Endothelial cell of umbilical vein (primary cell): ENCODE results near the gene HDAC4. TPM values are rescaled to one million over a fixed set of nuclear protein-coding genes. Genes with fewer than 3 reads are reported as not detected.

Experiments used
- BruUV-seq: library from RNA; stranded (reverse); fragments of 400-500 nt; replicated peaks from 2 replicates; lab custom pipeline; 2021; lab: Mats Ljungman, UMichigan
- CTCF ChIA-PET: fragments of 300-600, 350-600 bp; sonication (Branson Sonifier 250); formaldehyde crosslinking; loops from one replicate; lab custom pipeline; 2021; ENCODE audit warnings: antibody characterized with exemption, inconsistent platforms; lab: Charles Lee
- POLR2A ChIA-PET: fragments of 300-600, 350-600 bp; sonication (Branson Sonifier 250); formaldehyde crosslinking; loops from one replicate; lab custom pipeline; 2021; ENCODE audit warnings: antibody characterized with exemption, inconsistent platforms; lab: Charles Lee
- DNase-seq: peaks from one replicate; pipeline ENCODE4 v3.0.0-alpha.2; 2011; ENCODE audit warnings: low read depth, low spot score
- FAIRE-seq: peaks from 2 replicates; lab custom pipeline; 2011; peaks lifted over from hg19 to GRCh38; lab: Jason Lieb, UNC
- H2AFZ ChIP-seq: 2 replicates; pipeline ENCODE4 v1.6.0; 2012; ENCODE audit warnings: low read depth, low read length, control low read depth, inconsistent platforms
- H3K27ac ChIP-seq: 2 replicates; pipeline ENCODE4 v1.5.1; 2011; ENCODE audit warnings: low read depth, mild to moderate bottlenecking, control low read depth, low read length, moderate library complexity; ENCODE audit not compliant: insufficient read depth
- H3K27me3 ChIP-seq, 2 experiments: 2 replicates each; pipeline versions ENCODE4 v1.6.0 to v1.6.1; 2011; ENCODE audit warnings: low read length in 2 of 2, mixed read lengths in 1 of 2; ENCODE audit not compliant: control insufficient read depth in 2 of 2, insufficient read depth in 2 of 2
- H3K36me3 ChIP-seq, 2 experiments: 2 replicates in 1 of 2; 3 replicates in 1 of 2; pipeline ENCODE4 v1.5.1; 2011; ENCODE audit warnings: low read length in 2 of 2, mild to moderate bottlenecking in 1 of 2, moderate library complexity in 1 of 2; ENCODE audit not compliant: control insufficient read depth in 2 of 2, insufficient read depth in 2 of 2; ENCODE audit errors: extremely low read depth in 1 of 2
- H3K4me1 ChIP-seq: 3 replicates; pipeline ENCODE4 v1.5.1; 2011; ENCODE audit warnings: mild to moderate bottlenecking, low read length; ENCODE audit not compliant: control insufficient read depth, insufficient read depth; ENCODE audit errors: extremely low read depth
- H3K4me2 ChIP-seq: 2 replicates; pipeline ENCODE4 v1.6.1; 2011; ENCODE audit warnings: low read length, control low read depth, mixed read lengths; ENCODE audit not compliant: insufficient read depth
- H3K4me3 ChIP-seq, 3 experiments: fragments of 200-600 bp in 1 of 3; sonication (generic), shearing (Covaris generic) in 1 of 3; replicated peaks in 1 of 3; 2 replicates each; pipeline ENCODE4 v1.5.1; 2011 to 2016; ENCODE audit warnings: control low read depth in 3 of 3, low read length in 3 of 3, mild to moderate bottlenecking in 2 of 3, inconsistent platforms in 1 of 3, low read depth in 1 of 3, moderate library complexity in 1 of 3; ENCODE audit not compliant: insufficient read depth in 1 of 3
- H3K79me2 ChIP-seq: 2 replicates; pipeline ENCODE4 v1.6.0; 2012; ENCODE audit warnings: low read length, inconsistent platforms; ENCODE audit not compliant: control insufficient read depth, insufficient read depth
- H3K9ac ChIP-seq: replicated peaks from 2 replicates; pipeline ENCODE3; 2011; ENCODE audit warnings: low read length, control low read depth; ENCODE audit not compliant: insufficient read depth; ENCODE audit errors: extremely low read depth
- H3K9me1 ChIP-seq: replicated peaks from 3 replicates; pipeline ENCODE4 v1.6.0; 2011; ENCODE audit warnings: mild to moderate bottlenecking, low read length; ENCODE audit not compliant: control insufficient read depth, insufficient read depth; ENCODE audit errors: extremely low read depth
- H3K9me3 ChIP-seq: replicated peaks from 2 replicates; pipeline ENCODE4 v1.5.1; 2012; ENCODE audit warnings: low read length, inconsistent platforms; ENCODE audit not compliant: control insufficient read depth, insufficient read depth
- H4K20me1 ChIP-seq: replicated peaks from 2 replicates; pipeline ENCODE3; 2011; ENCODE audit warnings: mild to moderate bottlenecking, low read length; ENCODE audit not compliant: control insufficient read depth, insufficient read depth; ENCODE audit errors: extremely low read depth
- EZH2 ChIP-seq: IDR thresholded peaks from 2 replicates; pipeline ENCODE4 v1.6.1; 2012; ENCODE audit warnings: borderline replicate concordance, low read depth, mild to moderate bottlenecking, moderate library complexity, low read length, inconsistent platforms; ENCODE audit not compliant: severe bottlenecking
- FOS ChIP-seq: IDR thresholded peaks from 2 replicates; pipeline ENCODE4 v1.6.1; 2011; ENCODE audit warnings: mild to moderate bottlenecking, low read length, moderate library complexity, borderline replicate concordance; ENCODE audit not compliant: insufficient read depth
- GATA2 ChIP-seq: IDR thresholded peaks from 2 replicates; pipeline ENCODE4 v1.7.0; 2011; ENCODE audit warnings: low read depth, mild to moderate bottlenecking, moderate library complexity, mixed read lengths, low read length; ENCODE audit not compliant: insufficient read length, insufficient read depth
- JUN ChIP-seq: IDR thresholded peaks from 2 replicates; pipeline ENCODE4 v1.6.1; 2011; ENCODE audit warnings: borderline replicate concordance, low read depth; ENCODE audit not compliant: insufficient read length, insufficient read depth
- MYC ChIP-seq: IDR thresholded peaks from one replicate; pipeline ENCODE4 v1.6.1; 2011; ENCODE audit warnings: mild to moderate bottlenecking, low read depth, low read length
- POLR2A ChIP-seq: IDR thresholded peaks from 2 replicates; pipeline ENCODE4 v1.6.1; 2012; ENCODE audit warnings: low read depth, mild to moderate bottlenecking, control low read depth, low read length
- POLR2AphosphoS5 ChIP-seq: IDR thresholded peaks from 2 replicates; pipeline ENCODE4 v1.6.1; 2012; ENCODE audit warnings: low read depth, mild to moderate bottlenecking, control low read depth, low read length, moderate library complexity; ENCODE audit not compliant: insufficient read depth
- dilution Hi-C: fragments of 300-500 bp; cut with MboI; formaldehyde crosslinking; loops from one replicate; pipeline ENCODE4 v1.15.0; 2019; ENCODE audit warnings: low sequenced_read_pairs; ENCODE audit not compliant: extremely low pct_ligation_motif_present
- intact Hi-C: fragments of 100-400 bp; cut with micrococcal nuclease; formaldehyde crosslinking; loops from one replicate; pipeline ENCODE4 v1.10.0; 2022
- polyA plus RNA-seq, 4 experiments: library from polyadenylated mRNA; depleted of rRNA in 3 of 4; stranded (reverse) in 3 of 4; unstranded in 1 of 4; fragments of >200 nt; gene quantifications; 2 replicates each; pipeline versions ENCODE4 v1.2.1 to v1.2.3, GENCODE V29; 2011 to 2012; ENCODE audit warnings: missing spikeins in 1 of 4
- total RNA-seq: library from RNA; stranded (reverse); gene quantifications from 2 replicates; pipeline ENCODE4 v1.2.3, GENCODE V29; 2021
- TF ChIP-seq, protein P1 (sequence below), 2 donors: IDR thresholded peaks; 1 replicate in 1 of 2; 2 replicates in 1 of 2; pipeline ENCODE4 v1.5.1; 2011; ENCODE audit warnings: low read length in 2 of 2, mild to moderate bottlenecking in 2 of 2, moderate library complexity in 2 of 2, control low read depth in 1 of 2, inconsistent platforms in 1 of 2, low read depth in 1 of 2; ENCODE audit not compliant: insufficient read depth in 1 of 2; ENCODE audit errors: extremely low read depth in 1 of 2
- TF ChIP-seq, protein P2 (sequence below): IDR thresholded peaks from 2 replicates; pipeline ENCODE4 v1.6.1; 2011; ENCODE audit not compliant: insufficient read depth, insufficient read length

Gene HDAC4
- total and polyA plus RNA-seq, 2 donors (not counting 3 experiments of a cell fraction or from before 2014, with no cell fraction given) = 13.4 to 33.0 TPM

DNA sequence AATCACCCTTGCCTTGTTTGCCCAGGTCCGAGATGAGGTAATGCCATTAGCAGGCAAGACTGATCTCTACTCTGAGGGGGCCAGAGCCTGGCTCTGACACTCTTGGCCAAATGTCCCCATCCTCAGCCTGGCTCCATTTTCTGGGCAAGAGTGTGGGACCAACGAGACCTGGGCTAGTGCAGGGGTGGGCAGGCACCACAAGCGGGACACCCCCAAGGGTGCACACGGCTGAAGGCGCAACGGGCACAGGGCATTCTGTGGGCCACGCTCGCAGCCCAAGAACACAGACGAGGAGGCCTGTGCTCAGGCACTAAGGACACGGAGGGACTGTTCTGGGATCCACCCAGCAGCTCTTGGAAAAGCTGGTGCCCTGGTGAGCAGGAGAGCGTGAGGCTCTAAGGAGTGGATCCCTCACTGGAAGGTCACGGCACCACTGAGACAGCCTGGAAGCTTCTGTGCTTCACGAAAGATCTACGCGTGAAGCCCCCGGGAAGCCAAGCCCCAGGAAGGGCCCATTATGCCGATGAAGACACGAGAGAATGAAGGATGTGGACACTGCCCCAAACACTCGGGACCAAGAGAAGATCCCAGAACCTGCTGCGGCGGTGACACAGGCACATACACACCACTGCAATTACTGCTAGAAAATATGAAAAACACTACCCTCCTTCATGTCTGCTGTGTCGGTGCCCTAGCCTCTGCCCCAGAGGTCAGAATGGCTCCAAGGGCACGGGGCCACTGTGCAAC is 138.2 kb downstream of the HDAC4 start:
- Histone ChIP-seq H3K9me3 (no peaks in the 10 kb centered on the region), H3K4me2 (no peak overlapping the region), H3K9me1 (no peaks in the 10 kb centered on the region), H3K27me3 (no peaks in the 10 kb centered on the region), H3K9ac (no peak overlapping the region), H3K79me2 (peaks cover 4% of the 10 kb centered on the region), H3K27ac (no peak overlapping the region), H3K4me3 (no peak overlapping the region), H2AFZ (no peak overlapping the region), H4K20me1 (no peaks in the 10 kb centered on the region), H3K4me1 (peaks cover 11% of the 10 kb centered on the region), H3K36me3 (no peaks in the 10 kb centered on the region)
- POLR2A ChIA-PET = no interaction called here
- FAIRE-seq = no peak
- DNase-seq = no peak
- TF ChIP-seq, protein P1, sequence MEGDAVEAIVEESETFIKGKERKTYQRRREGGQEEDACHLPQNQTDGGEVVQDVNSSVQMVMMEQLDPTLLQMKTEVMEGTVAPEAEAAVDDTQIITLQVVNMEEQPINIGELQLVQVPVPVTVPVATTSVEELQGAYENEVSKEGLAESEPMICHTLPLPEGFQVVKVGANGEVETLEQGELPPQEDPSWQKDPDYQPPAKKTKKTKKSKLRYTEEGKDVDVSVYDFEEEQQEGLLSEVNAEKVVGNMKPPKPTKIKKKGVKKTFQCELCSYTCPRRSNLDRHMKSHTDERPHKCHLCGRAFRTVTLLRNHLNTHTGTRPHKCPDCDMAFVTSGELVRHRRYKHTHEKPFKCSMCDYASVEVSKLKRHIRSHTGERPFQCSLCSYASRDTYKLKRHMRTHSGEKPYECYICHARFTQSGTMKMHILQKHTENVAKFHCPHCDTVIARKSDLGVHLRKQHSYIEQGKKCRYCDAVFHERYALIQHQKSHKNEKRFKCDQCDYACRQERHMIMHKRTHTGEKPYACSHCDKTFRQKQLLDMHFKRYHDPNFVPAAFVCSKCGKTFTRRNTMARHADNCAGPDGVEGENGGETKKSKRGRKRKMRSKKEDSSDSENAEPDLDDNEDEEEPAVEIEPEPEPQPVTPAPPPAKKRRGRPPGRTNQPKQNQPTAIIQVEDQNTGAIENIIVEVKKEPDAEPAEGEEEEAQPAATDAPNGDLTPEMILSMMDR (IDR thresholded peaks at IDR 0.05; ENCODE audit: extremely low read depth in 1 of 2, insufficient read depth in 1 of 2, low read depth in 1 of 2, low read length in 2 of 2) = no peak
- no peak for TF ChIP-seq POLR2A
- TF ChIP-seq EZH2 = no peak
- no peak for TF ChIP-seq POLR2AphosphoS5
- no peak for TF ChIP-seq FOS
- TF ChIP-seq GATA2 = no peak
- TF ChIP-seq, protein P2, sequence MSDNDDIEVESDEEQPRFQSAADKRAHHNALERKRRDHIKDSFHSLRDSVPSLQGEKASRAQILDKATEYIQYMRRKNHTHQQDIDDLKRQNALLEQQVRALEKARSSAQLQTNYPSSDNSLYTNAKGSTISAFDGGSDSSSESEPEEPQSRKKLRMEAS = no peak
- no peak for TF ChIP-seq JUN
- no peak for TF ChIP-seq MYC
- dilution Hi-C loops (no loop called here), intact Hi-C loops (no loop called here)
- no TSS peak for BruUV-seq
- CTCF ChIA-PET = no interaction called here
